Inferior parietal cortex (tissue), 1 donor: ENCODE results near the gene CTDSP2.

Source experiments
- DNase-seq: peaks from one replicate; pipeline ENCODE4 v3.0.0-alpha.2; 2016; ENCODE audit errors: extremely low spot score

The CTDSP2 gene

DNA sequence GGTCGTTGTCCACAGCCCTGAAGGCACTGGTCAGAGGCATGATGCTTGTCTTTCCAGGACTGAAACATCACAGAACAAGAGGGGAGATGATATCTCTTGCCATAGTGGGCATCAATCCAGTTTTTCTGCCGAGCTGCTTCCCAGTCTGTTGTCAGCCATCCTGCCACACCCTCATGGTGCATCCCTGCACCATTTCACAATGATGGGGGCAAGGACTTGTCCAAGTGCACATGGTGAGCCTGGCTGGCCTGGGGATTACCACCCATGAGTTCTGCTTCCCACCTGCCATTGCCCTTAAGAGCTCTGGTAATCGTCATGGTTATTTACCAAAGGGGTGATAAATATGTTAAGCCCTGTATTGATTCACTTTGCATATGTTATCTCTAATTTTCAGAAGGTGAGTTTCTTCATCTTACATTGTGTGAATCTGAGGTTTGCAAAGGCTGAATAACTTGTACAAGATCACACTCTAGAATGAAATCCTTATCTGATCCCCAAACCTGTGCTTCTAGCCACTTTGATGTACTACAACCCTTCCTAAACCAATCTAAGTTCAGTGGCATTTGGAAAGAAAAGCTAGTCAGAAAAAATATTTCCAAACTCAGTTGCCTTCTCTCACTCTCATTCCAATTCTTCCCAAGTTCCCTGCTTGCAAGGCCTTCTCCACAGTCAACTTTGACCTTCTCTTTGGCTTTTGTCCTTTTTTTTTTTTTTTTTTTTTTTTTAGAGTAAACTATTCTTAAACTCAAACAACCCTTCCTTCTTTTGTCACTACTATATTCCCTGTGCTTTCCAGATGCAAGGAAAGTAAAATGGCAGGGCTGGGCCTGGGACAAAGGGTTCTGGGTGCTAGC is 30.3 kb downstream of the CTDSP2 start:
- no peak for DNase-seq

GRCh38 chr12:57815177-57816000 is 31.1 kb downstream of the CTDSP2 start:
- DNase-seq: no peak

DNA sequence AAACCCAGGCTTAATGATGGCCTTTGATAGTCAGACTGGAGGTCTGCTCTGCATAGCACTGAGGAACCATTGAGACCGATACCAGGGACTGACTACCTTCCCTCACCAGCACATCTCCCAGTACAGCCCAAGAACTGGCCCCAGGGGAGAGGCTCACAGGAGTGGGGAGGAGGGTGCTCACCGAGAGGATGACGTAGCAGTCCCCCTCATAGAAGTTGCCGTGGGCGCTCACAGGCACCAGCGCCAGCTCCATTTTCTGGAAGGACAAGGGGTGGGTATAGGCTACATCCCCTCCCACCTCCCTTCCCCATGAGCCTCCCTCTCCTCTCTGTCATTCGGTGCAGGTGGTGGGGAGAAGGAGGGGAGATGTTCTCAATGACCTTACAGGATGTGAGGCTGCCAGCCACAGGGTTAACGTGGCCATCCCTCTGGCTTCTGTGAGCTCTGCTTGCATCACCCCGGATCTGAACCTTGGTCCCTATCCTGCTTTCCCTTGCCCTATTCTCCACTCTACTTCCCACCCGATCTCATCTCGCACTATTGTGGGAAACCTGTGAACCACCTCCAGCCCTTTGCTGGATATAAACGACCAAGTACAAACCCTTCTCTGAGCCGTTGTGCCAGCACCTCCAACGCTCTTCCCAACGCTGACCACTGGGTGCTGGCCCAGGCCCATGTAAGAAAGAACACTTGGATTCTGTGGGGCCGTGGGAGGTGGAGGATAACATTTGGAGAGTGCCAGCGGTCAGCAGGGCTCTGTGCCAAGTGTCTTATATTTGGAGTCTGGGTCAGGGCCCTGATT is 32.4 kb downstream of the CTDSP2 start:
- DNase-seq: no peak

GRCh38 chr12:57813111-57813970 is 33.2 kb downstream of the CTDSP2 start:
- no peak for DNase-seq

GRCh38 chr12:57811028-57811755 is 35.3 kb downstream of the CTDSP2 start:
- no peak for DNase-seq

DNA sequence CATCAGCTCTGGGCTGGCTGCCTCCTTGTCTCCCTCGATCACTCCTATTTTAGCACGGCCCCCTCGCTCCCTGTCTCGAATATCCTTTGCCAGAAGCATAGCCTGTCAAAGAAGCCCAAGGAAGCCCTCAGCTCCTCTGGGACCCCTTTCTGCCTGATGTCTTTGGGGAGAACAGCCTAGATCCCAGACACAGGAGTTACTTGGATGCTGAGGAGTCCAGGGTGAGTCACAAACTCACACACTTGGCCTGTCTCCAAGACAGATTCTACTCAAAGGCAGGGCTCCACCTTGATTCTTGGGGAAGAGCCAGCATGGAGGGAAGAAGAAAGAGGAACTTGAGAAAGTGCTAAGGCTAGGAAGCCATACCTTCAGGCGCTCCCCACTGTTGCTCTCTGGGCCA is 36.1 kb downstream of the CTDSP2 start:
- DNase-seq: peak; percentile 38

DNA sequence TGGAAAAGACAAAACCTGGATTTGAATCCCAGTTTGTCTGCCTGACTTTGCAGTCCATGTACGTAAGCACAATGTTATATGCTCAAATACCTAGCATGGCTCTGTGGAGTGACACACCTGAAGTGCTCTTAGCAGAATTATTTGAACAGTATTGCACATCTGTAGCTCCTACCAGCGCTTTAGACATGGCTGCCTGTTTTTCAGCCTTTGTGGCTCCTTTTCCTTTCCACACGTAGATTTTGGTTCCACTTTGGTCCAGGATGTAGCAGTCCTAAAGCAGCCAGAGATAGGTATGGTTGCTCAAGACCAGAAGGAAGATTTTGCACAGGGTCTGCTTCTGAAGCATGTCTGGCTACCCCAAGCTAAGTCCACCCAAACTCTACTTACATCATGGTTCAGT is 37.1 kb downstream of the CTDSP2 start:
- DNase-seq: no peak

- no peak for DNase-seq
These were observed 38.2 kb downstream of the CTDSP2 start for GRCh38 chr12:57808351-57808750.

DNA sequence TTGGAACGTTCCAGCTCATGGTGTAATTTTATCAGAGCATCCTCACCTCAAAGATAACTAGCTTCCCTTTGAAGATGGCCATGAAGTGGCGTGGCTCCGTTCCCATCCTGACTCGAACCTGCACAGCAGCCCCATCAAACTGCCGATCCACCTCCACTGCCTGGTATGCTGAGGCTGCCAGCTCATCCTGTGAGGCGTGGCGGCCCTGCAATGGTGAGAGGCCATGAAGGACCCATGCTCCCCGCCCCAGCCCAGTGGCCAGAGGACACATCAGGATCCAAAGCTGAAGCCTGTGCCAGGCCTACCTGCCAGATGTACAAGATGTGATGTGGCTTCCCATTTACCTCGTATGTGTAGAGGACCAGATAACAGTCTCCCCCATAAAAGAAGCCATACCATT is 39.2 kb downstream of the CTDSP2 start:
- DNase-seq: no peak

GRCh38 chr12:57806677-57807076 is 39.9 kb downstream of the CTDSP2 start:
- DNase-seq: no peak

DNA sequence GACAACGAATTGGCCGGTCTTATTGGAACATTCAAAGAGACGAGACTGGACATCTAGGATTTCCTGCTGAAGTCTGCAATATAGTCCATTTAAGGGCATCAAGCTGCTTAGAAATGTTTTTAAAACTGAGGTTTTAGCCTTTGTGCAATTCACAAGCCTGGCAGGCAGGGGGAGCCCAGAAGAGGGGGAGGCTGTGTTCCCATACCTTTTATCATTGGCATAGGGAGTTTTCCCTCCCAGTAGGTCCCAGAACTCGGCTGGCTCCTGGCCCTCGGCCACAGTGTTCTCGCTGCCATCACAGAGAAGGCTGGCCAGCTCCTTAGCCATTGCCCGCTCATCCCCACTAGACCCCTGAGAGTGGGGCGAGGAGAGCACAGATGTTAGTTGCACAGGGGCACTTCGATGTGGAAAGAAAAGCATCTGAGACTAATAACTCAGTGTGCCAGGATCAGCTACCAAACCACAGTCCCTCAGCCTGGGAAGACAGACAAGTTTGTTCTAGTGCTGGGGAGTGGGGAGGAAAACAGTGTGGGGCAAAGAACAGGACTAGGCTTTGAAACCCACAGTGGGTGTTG is 43.1 kb downstream of the CTDSP2 start:
- DNase-seq: peak; percentile 44

DNA sequence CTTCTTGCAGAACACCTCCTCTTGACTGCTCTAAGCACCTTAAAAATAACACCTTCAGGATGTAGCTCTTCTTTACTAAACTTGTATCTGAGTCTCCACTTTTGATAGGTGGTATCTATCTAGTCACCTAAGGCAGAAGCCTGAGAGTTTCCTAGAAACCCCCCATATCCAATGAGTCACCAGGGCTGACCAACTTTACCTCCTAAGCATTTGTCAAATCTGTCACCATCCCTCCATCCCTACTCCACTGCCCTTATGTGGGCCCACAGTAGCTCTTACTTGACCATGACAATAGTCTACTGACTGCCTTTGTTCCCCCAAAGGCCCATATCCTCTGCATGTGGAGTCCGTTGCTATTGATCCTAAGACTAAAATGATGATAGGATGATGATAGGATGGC is 43.9 kb downstream of the CTDSP2 start:
- DNase-seq: no peak

DNA sequence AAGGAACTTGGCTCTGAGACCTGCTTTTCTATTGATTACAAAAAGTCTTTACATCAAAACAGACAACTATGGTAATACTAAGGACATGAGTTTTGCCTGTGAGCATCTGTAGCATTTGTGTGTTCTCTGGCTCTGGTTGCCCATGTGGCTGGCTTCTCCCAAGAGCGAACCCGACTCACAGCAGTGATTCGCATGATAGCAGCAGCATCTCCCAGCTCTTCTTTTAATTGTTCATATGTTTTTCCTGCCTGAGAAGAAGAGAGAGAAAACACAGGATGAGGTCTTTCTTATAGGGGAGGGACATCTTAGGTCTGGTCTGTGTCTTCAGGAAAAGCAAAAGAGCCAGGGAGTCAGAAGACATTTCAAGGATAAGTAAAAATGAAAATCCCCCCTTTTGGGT is 45.6 kb downstream of the CTDSP2 start:
- DNase-seq: no peak

DNA sequence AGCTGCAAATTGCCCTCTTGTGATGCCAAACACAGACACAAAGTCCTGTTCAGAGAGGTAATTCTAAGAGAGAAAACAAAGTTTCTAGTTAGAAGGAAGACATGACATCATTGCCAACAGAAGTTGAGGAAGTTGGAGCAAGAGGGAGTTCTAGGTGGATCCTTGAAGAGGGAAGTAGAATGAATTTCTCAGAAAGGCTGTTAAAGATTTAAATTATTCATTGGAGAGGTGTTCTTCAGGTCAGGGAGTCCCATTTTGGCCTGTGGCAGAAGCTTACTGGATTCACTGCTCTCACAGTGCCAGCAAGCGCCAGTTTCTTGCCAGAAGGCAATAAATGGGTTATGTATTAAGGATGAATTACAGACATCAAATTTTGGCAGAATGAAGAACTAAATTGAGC is 48.6 kb downstream of the CTDSP2 start:
- DNase-seq: no peak

DNA sequence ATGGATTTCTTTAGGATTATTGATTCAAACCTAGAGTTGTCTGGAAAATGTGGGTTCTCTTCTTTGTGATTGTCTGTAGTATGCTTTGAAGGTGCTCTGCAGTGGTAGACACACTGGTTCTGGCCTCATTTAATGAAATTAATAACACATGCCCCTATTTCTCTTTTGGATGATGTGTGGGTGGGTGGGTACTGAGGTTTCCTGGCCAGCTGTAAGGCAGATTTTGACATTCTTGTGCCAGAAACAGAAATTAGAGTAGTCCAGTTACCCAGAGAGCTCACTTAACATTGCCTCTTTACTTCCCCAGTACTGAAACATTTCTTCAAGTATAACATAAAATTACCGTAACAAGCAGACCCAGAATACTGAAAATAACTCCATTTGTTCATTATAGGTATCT is 49.5 kb downstream of the CTDSP2 start:
- DNase-seq: no peak

- no peak for DNase-seq
These were observed 51.2 kb downstream of the CTDSP2 start for GRCh38 chr12:57795354-57795753.

DNA sequence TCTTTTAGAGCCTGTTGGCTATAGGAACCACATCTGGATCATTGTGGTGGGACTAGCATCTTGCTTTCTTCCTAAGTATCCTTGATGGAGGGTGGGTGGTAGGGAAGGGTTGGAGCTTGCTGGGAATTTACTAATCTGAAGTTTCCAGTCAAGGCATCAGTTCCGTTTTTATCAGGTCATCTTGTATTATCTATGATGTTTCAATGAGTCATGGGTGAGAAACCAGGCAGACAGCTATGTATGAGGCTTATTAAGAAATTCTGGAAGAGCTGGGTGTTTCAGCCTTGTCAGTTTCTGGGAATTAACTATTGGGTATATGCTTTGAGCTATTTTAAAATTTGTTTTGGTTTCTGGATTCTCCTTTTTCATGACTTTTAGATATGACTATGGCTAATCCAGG is 52.6 kb downstream of the CTDSP2 start:
- no peak for DNase-seq

DNA sequence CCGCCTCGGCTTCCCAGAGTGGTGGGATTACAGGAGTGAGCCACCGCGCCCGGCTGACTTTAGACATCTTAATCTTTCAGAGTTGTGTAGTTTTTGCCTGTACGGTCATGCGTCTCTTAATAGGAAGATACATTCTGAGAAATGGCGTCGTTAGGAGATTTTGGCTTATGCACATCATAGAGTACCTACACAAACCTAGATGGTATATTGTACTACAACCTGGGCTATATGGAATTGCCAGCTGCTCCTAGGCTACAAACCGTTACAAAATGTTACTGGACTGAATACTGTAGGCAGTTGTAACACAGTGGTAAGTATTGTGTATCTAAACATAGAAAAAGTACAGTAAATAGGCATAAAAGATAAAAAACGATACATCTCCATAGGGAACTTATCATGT is 62.7 kb downstream of the CTDSP2 start:
- DNase-seq: no peak

GRCh38 chr12:57783466-57783801 is 63.1 kb downstream of the CTDSP2 start:
- no peak for DNase-seq
